Muscle layer of colon (tissue), 2 donors: ENCODE results near the gene TRABD2B.

Experiments used
- H3K27ac ChIP-seq: one replicate; pipeline ENCODE4 v1.7.0; 2013; ENCODE audit warnings: low read depth, mild to moderate bottlenecking, low read length, moderate library complexity
- H3K27me3 ChIP-seq, 2 donors: one replicate each; pipeline ENCODE4 v1.7.0; 2013; ENCODE audit warnings: low read length in 2 of 2, mild to moderate bottlenecking in 2 of 2; ENCODE audit not compliant: insufficient read depth in 2 of 2, control insufficient read depth in 1 of 2
- H3K36me3 ChIP-seq: one replicate; pipeline ENCODE4 v1.7.0; 2013; ENCODE audit warnings: mild to moderate bottlenecking, low read length; ENCODE audit not compliant: insufficient read depth
- H3K4me1 ChIP-seq: one replicate; pipeline ENCODE4 v1.7.0; 2013; ENCODE audit warnings: mild to moderate bottlenecking, low read length; ENCODE audit not compliant: insufficient read depth
- H3K4me3 ChIP-seq, 2 donors: one replicate each; pipeline ENCODE4 v1.7.0; 2013; ENCODE audit warnings: low read length in 2 of 2, low read depth in 1 of 2, mild to moderate bottlenecking in 1 of 2, moderate library complexity in 1 of 2
- H3K9ac ChIP-seq: one replicate; pipeline ENCODE4 v1.7.0; 2013; ENCODE audit warnings: low read length
- H3K9me3 ChIP-seq: one replicate; pipeline ENCODE4 v1.7.0; 2013; ENCODE audit warnings: mild to moderate bottlenecking, low read length
- donor health status: abdominal sarcoma.
- donor health status: Adenocarcinoma of cecum.

The TRABD2B gene

DNA sequence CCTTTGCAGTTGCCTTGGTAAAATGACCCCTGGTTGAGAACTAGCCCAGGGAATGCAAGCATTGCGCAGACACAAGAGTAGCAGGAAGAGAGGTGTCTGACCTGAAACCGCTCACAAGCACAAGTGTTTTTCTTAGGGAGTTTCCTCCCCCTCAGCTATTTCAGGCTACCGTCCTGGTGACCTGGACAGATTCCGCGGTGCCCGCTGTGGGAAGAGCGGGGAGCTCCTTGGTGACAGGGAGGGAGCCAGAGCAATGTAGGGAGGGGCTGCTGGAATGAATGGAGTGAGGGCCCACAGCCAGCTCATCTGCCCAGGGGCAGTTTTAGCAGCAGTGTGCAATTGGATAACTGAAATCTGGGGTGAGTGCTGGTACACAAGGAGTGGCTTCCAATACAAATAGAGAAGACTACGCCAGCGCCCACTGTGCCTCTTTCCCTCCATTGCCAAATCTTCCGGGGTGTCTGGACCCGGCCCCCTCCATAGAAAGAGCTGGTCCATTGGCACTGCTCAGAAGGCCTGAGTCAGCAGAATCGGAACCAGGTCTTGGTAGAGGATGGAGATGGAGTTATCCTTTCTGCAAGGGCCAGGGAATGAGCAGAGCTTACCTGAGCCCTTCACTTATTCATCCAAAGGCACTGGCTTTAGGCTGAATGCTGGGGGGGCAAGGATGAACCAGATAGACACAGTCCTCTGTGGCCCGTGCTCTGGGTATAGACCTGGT, 82.8 kb downstream of the TRABD2B start:
- H3K4me1 ChIP-seq: no peaks in the 10 kb centered on the region
- no peak overlapping the region for H3K9ac ChIP-seq
- no peak overlapping the region for H3K4me3 ChIP-seq
- H3K27ac ChIP-seq: no peak overlapping the region
- H3K36me3 ChIP-seq: no peaks in the 10 kb centered on the region
- H3K27me3 ChIP-seq: no peaks in the 10 kb centered on the region
- H3K9me3 ChIP-seq: no peaks in the 10 kb centered on the region

DNA sequence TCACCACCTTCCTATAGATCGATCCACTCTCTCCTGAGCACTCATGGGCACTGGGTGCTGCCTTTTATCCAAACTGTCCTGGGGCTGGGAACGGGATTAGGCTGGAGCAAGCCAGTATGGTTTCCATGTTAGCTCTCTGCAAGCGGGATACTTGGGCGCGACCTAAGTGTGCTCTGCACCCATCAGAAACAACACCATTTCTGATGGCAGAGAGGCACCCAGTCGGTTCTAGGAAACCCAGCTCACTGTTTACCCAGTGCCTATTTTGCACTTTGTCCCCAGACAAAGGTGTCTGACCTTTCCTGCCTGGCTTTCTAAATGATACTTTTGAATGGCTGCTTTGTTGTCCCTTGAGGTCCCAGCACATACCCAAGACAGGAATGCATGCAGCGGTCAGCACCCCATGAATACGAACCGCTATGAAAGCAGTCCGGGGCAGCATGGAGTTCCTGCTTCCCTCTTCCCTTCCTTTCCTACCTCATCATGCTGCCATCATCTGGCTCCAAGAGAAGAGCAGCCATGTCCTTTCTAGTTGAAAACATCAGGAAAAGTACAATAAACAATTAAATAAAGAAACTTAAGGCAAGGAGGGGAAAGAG, 83.9 kb downstream of the TRABD2B start:
- no peak overlapping the region for H3K27ac ChIP-seq
- no peak overlapping the region for H3K4me3 ChIP-seq
- no peaks in the 10 kb centered on the region for H3K27me3 ChIP-seq
- no peaks in the 10 kb centered on the region for H3K4me1 ChIP-seq
- no peaks in the 10 kb centered on the region for H3K36me3 ChIP-seq
- H3K9me3 ChIP-seq: no peaks in the 10 kb centered on the region
- H3K9ac ChIP-seq: no peak overlapping the region

DNA sequence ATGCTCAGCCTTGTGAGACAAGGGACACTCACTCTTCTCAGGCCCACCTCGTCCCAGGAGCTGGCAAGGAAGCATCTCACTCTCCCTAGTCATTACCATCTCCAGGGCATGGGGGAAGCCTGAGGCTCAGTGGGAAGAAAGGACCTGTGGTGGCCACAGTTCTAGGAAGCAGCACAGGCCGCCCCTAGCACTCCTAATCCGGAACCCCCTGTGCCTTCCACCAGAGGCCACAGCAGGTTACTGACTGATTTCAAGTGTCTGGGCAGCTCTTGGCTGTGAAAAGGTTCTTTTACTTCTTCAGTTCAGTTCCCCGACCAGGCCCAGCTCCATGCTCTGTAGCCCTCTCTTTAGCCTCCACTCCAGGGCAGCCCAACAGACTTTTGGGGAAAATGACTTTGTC, 84.4 kb downstream of the TRABD2B start:
- no peak overlapping the region for H3K4me3 ChIP-seq
- H3K9me3 ChIP-seq: no peaks in the 10 kb centered on the region
- H3K9ac ChIP-seq: no peak overlapping the region
- H3K36me3 ChIP-seq: no peaks in the 10 kb centered on the region
- no peaks in the 10 kb centered on the region for H3K27me3 ChIP-seq
- no peaks in the 10 kb centered on the region for H3K4me1 ChIP-seq
- H3K27ac ChIP-seq: no peak overlapping the region

DNA sequence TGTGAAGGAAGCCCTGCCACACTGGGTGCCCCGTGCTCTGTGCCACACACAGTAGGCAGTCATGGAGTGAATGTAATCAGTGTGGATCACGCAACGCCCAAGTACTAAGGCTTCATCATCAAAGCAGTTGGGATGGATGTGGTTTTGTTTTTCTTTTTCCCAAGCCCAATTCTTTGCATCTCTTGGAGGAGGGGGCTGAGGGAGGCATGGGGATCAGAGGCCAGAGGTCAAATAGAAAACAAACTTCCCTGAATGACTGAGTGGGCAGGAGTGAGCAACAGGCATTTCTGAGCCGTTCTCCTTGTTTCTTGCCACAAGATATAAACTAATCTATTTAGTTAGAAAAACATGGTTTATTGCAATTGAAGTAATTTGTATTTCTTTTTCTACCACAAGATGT, 85.3 kb downstream of the TRABD2B start:
- no peaks in the 10 kb centered on the region for H3K4me1 ChIP-seq
- no peak overlapping the region for H3K4me3 ChIP-seq
- H3K9ac ChIP-seq: no peak overlapping the region
- H3K27me3 ChIP-seq: no peaks in the 10 kb centered on the region
- H3K9me3 ChIP-seq: no peaks in the 10 kb centered on the region
- H3K36me3 ChIP-seq: no peaks in the 10 kb centered on the region
- no peak overlapping the region for H3K27ac ChIP-seq

DNA sequence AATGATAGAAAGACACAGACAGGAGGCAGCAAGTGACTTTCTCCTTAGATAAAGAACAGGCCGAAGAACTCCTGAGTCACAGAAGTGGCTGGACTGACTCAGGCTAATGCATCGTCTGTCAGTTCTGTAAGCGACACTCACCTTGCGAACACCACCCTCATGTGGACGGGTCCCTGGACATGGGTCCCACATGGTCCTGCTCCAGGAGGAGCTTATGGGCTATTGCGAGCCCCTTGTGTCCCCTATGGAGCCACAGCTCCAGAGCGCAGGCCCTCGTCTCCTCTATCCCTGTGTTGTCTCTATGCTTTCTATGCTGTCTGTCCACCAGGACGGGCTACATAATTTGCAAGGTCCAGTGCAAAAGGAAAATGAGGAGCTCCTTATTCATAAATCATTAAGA, 85.8 kb downstream of the TRABD2B start:
- Histone ChIP-seq H3K9me3 (no peaks in the 10 kb centered on the region), H3K4me3 (no peak overlapping the region), H3K36me3 (no peaks in the 10 kb centered on the region), H3K4me1 (no peaks in the 10 kb centered on the region), H3K27me3 (no peaks in the 10 kb centered on the region), H3K27ac (no peak overlapping the region), H3K9ac (no peak overlapping the region)

DNA sequence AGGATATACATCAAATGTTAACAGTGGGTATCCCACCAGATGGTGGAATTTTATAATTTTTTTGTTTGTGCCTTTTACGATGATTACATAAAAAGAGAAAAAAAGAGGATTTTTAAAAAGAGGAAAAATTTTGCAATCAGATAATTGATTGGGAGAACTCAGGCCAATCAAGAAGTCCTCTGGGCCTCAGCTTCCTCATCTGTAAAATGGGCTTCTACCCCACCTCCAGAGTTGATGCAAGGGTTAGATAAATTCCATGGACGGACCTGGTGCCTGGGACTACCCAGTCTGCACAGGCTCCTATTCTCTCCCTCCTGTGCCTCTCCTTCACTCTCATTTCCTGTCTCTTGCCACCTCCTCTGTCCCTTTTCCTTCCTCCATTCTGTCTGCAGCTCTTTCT, 88.9 kb downstream of the TRABD2B start:
- no peaks in the 10 kb centered on the region for H3K36me3 ChIP-seq
- no peaks in the 10 kb centered on the region for H3K4me1 ChIP-seq
- no peaks in the 10 kb centered on the region for H3K9me3 ChIP-seq
- H3K4me3 ChIP-seq: no peak overlapping the region
- no peak overlapping the region for H3K9ac ChIP-seq
- H3K27ac ChIP-seq: no peak overlapping the region
- no peaks in the 10 kb centered on the region for H3K27me3 ChIP-seq

DNA sequence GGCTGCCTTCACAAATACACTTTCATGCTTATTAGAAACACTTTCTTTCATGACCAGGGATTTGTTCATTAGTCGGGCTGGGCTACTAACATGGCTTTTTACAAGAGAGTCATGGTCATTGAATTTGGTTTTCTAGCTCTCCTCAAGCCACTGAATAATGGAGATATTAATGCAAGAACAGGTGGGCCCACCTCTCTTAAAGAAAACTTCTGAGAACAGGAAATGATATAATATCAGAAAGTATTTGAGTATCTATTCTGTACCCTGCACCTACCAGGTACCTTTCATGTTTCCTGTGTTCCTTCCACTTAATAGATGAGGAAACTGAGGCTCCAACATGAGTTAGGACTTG, 90.0 kb downstream of the TRABD2B start:
- no peak overlapping the region for H3K4me3 ChIP-seq
- no peaks in the 10 kb centered on the region for H3K4me1 ChIP-seq
- H3K27me3 ChIP-seq: no peaks in the 10 kb centered on the region
- H3K9me3 ChIP-seq: no peaks in the 10 kb centered on the region
- no peak overlapping the region for H3K27ac ChIP-seq
- no peak overlapping the region for H3K9ac ChIP-seq
- no peaks in the 10 kb centered on the region for H3K36me3 ChIP-seq

DNA sequence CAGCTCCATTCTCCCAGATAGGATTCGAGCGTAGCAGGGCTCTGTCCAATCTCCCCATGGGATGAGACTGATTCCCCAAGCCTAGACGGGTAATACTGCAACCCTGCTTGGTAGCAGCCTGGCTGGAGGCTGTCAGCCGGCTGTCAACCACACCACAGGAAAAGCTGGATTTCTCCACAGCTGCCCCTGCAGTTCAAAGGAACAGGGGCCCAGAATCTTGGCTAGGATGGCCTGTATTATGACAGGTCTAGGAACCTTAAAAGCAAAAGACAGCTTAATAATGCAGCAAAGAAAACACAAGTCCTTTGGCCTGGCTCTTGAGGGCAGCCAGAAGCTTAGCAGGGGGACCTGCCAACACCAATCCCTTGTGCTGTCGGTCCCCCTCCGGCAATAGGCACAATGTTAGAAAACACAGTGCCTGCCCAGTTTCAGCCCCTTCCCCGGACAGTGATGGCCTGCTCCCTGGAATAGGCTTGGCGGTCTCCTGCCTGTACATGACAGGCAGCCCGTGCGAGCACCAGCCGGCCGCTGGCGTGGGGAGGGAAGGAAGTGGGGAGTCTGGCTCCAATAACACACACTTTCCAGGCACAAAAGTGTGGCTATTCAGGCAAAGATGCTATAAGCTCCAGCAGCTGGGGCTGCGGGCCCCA, 90.5 kb downstream of the TRABD2B start:
- H3K9me3 ChIP-seq: no peaks in the 10 kb centered on the region
- H3K27ac ChIP-seq: no peak overlapping the region
- no peak overlapping the region for H3K4me3 ChIP-seq

DNA sequence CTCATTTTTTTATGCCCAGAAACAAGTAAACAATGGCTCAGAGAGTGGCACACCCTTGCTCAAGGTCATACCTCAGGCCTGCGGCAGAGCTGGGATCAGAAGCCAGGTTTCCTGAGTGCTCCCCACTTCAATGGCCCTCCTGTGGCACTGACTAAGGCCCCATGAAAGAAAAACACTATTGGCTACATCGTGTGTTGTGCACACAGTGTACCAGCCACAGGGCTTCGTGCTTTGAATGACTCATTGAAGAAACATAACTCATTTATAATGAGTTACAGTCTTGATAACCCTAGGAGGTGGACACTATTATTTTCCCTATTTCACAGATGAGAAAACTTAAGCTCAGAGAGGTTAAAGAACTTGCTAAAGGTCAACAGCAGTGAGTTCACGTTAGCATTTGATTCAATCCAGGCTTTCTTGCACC, 91.2 kb downstream of the TRABD2B start:
- Histone ChIP-seq H3K27me3 (no peaks in the 10 kb centered on the region), H3K4me1 (no peaks in the 10 kb centered on the region), H3K27ac (no peak overlapping the region), H3K36me3 (no peaks in the 10 kb centered on the region), H3K4me3 (no peak overlapping the region), H3K9ac (no peak overlapping the region), H3K9me3 (no peaks in the 10 kb centered on the region)

More for the DNA sequence above, 90.5 kb downstream of the TRABD2B start:
- no peaks in the 10 kb centered on the region for H3K36me3 ChIP-seq
- no peaks in the 10 kb centered on the region for H3K27me3 ChIP-seq
- H3K9ac ChIP-seq: no peak overlapping the region
- H3K4me1 ChIP-seq: no peaks in the 10 kb centered on the region

DNA sequence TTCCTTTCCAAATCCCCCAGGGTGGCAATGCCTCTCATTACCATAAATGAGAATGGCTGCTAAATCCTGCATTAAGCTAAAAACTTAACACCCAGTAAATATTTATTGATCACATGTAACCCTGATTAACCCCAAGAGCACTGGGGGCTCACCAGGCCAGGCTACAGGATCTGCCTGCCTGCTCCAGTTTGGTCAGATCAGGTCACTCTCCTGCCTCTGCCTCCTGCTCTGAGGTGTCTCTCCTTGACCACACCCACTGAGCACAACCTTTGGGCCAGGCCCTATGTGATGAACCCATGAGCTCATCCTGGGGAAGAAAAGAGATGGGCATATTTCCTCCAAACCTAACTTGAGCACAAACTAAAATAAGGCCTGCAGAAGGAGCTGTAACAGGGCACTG, 93.5 kb downstream of the TRABD2B start:
- H3K27me3 ChIP-seq: no peaks in the 10 kb centered on the region

DNA sequence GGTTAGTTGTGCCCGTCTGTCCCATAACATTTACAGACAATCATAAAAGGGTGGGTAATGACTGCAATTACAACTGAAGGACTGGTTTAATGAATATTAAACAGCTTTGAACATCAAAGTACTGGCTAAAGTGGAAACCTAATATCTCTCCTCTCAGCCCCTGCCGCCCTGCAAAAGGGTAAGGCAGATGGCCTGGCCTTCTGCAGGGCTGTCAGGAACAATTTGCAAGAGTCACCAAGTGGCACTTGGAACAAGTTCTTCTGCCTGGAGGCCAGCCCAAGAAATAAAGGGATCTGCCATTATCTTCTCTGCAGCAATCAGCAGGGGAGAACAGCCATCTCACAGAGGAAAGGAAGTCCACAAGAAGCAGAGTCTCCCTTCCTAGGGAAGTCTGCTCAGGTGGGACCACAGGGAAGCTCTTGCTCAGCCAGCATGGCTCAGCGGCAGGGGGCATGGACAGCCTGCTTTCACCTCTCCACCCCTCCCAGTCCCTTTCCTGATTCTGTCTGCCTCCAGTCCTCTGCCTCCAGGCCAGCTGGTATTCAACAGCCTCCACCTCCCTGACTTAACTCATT, 96.1 kb downstream of the TRABD2B start:
- Histone ChIP-seq H3K9ac (no peak overlapping the region), H3K27me3 (no peaks in the 10 kb centered on the region), H3K4me3 (no peak overlapping the region), H3K27ac (no peak overlapping the region), H3K4me1 (no peaks in the 10 kb centered on the region), H3K36me3 (no peaks in the 10 kb centered on the region), H3K9me3 (no peaks in the 10 kb centered on the region)

More for the DNA sequence above, 93.5 kb downstream of the TRABD2B start:
- H3K4me3 ChIP-seq: no peak overlapping the region
- no peaks in the 10 kb centered on the region for H3K36me3 ChIP-seq
- H3K4me1 ChIP-seq: no peaks in the 10 kb centered on the region
- no peaks in the 10 kb centered on the region for H3K9me3 ChIP-seq
- no peak overlapping the region for H3K27ac ChIP-seq
- H3K9ac ChIP-seq: no peak overlapping the region
